Effector memory CD4-positive, alpha-beta T cell (primary cell): ENCODE measurements around the gene RBMS1.

Experiments used
- DNase-seq, 3 donors: peaks; one replicate each; pipeline ENCODE4 v3.0.0-alpha.2; 2020
- H3K27ac ChIP-seq: 2 replicates; pipeline ENCODE4 v1.7.0; 2013; ENCODE audit warnings: mild to moderate bottlenecking, low read length, moderate library complexity; ENCODE audit not compliant: insufficient read depth, poor library complexity, severe bottlenecking
- H3K27me3 ChIP-seq: replicated peaks from 2 replicates; pipeline ENCODE4 v1.7.0; 2013; ENCODE audit warnings: mild to moderate bottlenecking, low read length; ENCODE audit not compliant: insufficient read depth, control insufficient read depth, poor library complexity, severe bottlenecking
- H3K36me3 ChIP-seq: 2 replicates; pipeline ENCODE4 v1.7.0; 2013; ENCODE audit warnings: mild to moderate bottlenecking, low read length, moderate library complexity; ENCODE audit not compliant: control insufficient read depth, insufficient read depth
- H3K4me1 ChIP-seq: 2 replicates; pipeline ENCODE4 v1.7.0; 2013; ENCODE audit warnings: low read length, mild to moderate bottlenecking; ENCODE audit not compliant: control insufficient read depth, insufficient read depth, poor library complexity, severe bottlenecking
- H3K4me3 ChIP-seq: 2 replicates; pipeline ENCODE4 v1.7.0; 2013; ENCODE audit warnings: low read length, low read depth, mild to moderate bottlenecking; ENCODE audit not compliant: insufficient read depth, poor library complexity, severe bottlenecking
- H3K9me3 ChIP-seq: 2 replicates; pipeline ENCODE4 v1.7.0; 2013; ENCODE audit warnings: mild to moderate bottlenecking, low read length, moderate library complexity; ENCODE audit not compliant: control insufficient read depth

Gene RBMS1

DNA sequence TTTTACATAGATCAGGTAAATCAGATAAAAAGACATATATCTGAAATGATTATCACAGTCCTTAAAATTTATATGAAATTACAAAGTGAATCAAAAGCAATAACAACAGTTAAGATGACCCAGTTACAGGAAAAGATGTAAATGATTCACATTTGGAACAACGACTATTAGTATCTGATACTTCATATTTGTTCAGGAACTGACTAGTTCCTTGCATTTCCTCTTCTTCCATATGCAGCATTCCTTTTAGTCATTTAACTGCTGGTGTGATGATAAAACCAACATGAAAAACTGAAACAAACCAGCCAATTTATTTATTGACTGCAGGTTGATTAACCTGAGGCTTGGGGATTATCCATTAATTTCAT, 75.2 kb downstream of the RBMS1 start:
- no peaks in the 10 kb centered on the region for H3K27me3 ChIP-seq
- peaks cover 8% of the 10 kb centered on the region for H3K4me1 ChIP-seq
- no peaks in the 10 kb centered on the region for H3K9me3 ChIP-seq
- no peak for DNase-seq
- H3K36me3 ChIP-seq: no peaks in the 10 kb centered on the region
- H3K27ac ChIP-seq: no peak overlapping the region
- no peak overlapping the region for H3K4me3 ChIP-seq

DNA sequence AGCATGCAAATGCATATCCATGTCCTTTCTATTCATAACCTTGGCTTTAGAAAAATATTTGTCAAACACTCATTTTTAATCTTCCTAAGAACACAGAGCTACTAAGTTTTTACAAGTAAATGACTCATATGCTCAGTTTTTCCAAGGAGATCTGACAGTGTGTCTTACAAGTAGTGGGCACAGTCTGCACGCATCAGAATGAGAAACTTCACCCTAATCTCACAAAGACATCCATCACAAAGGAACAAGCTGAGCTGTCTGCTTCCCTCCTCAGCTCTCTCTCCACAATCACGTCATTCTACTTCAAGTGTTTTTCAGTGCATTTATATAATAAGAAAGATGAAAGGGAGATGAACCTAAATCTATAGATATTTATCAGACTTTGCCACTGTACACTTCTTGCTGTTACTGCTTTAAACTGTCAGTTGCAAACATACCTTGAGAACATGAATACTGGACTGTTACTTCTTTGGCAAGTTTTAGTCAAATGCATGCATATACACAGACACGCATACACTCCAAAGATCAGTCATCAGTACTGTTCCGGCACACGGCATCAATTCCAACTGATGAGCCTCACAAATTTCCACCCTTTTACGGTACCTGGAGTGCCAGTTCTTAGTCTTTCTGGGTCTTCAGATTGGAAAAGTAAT, 75.7 kb downstream of the RBMS1 start:
- Histone ChIP-seq H3K36me3 (no peaks in the 10 kb centered on the region), H3K27ac (no peak overlapping the region)

DNA sequence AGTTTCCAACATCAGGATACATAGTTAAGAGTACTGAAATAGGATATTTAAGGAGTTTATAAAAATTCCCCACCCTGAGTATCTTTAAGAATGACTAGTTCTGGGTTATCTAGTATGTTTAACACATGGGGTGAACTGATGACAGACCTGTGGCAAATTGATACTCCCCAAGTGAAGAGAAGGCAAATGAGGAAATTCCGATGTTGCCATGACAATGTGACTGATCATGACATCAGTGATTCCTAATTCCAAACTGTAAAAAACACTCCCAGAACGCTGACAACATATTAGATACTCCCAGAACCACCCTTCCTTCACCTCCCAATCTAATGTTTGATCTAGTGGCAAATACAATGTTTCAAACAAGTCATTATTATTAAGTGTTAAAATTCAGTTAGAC, 77.6 kb downstream of the RBMS1 start:
- DNase-seq: no peak
- Histone ChIP-seq H3K27me3 (no peaks in the 10 kb centered on the region), H3K4me3 (no peak overlapping the region), H3K27ac (no peak overlapping the region), H3K9me3 (no peaks in the 10 kb centered on the region), H3K36me3 (no peaks in the 10 kb centered on the region), H3K4me1 (peaks cover 25% of the 10 kb centered on the region)

More for the DNA sequence above, 75.7 kb downstream of the RBMS1 start:
- Histone ChIP-seq H3K27me3 (no peaks in the 10 kb centered on the region), H3K4me3 (no peak overlapping the region), H3K9me3 (no peaks in the 10 kb centered on the region), H3K4me1 (peaks cover 8% of the 10 kb centered on the region)
- DNase-seq: no peak

DNA sequence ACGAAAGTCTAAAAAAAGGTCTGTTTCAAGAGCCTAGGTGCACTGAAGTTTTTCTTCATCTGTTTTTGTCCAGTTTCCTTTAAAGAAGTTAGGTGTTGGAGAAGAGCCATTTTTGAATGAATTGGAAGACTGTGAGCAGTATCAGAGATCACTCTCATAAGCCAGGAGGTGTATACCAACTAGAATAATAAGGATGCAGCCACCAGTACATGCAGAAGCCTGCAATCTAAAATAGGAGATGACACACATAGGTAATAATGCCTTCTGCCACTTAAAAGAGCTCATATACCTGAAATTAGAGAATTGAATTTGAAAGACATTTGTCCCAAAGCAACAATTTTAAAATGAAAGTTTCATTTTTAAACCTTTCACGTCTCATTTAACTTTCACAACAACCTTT, 81.7 kb downstream of the RBMS1 start:
- Histone ChIP-seq H3K27ac (peak overlapping the region; percentile 50), H3K4me1 (peaks cover 30% of the 10 kb centered on the region), H3K4me3 (peak overlapping the region; percentile 33)

DNA sequence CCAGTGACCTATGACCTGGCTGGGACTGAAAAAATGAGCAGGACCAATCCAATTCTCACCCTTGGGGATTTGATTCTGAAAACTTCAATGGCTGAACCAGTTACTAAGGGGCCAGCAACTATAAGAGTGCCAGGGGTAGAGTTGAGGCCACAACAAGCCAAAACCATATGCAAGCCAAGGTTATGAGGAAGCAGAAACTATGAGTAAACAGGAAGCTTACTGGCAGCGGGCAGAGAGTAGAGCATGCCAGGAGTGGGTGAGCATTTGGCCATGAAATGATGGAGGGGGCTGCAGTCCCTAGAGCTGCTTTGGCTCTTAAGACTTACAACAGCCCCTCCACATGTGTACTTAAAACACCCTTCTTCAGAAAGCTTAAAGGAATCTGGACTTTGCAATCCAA, 82.4 kb downstream of the RBMS1 start:
- DNase-seq: peak in 1 of 3 donors; percentile 9
- H3K4me3 ChIP-seq: peak overlapping the region; percentile 33
- H3K4me1 ChIP-seq: peaks cover 34% of the 10 kb centered on the region
- no peaks in the 10 kb centered on the region for H3K27me3 ChIP-seq
- H3K27ac ChIP-seq: peak overlapping the region; percentile 50
- H3K9me3 ChIP-seq: no peaks in the 10 kb centered on the region
- no peaks in the 10 kb centered on the region for H3K36me3 ChIP-seq

More for the DNA sequence above, 81.7 kb downstream of the RBMS1 start:
- Histone ChIP-seq H3K36me3 (no peaks in the 10 kb centered on the region), H3K27me3 (no peaks in the 10 kb centered on the region), H3K9me3 (no peaks in the 10 kb centered on the region)
- no peak for DNase-seq

DNA sequence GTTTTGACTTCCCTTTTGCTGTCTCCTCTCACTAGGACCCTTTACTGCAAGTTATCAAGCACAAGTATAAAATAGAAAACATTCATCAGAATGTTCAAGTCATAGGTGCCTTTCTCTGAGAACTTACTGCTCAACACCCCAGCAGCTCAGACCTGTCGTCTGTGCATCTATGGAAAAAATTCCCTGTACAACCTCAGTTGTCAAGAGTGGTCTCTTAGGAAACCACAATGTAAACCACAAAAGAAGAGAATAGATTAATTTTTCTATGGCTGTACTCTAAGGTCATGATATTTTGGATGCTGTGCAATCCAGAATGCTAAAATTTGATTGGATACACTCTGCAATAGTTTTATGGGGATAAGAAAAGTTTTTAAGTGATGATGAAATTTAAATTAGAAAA, 84.1 kb downstream of the RBMS1 start:
- H3K27me3 ChIP-seq: no peaks in the 10 kb centered on the region
- H3K4me1 ChIP-seq: peaks cover 45% of the 10 kb centered on the region
- H3K36me3 ChIP-seq: no peaks in the 10 kb centered on the region
- DNase-seq: no peak
- H3K9me3 ChIP-seq: no peaks in the 10 kb centered on the region
- no peak overlapping the region for H3K4me3 ChIP-seq
- H3K27ac ChIP-seq: no peak overlapping the region

DNA sequence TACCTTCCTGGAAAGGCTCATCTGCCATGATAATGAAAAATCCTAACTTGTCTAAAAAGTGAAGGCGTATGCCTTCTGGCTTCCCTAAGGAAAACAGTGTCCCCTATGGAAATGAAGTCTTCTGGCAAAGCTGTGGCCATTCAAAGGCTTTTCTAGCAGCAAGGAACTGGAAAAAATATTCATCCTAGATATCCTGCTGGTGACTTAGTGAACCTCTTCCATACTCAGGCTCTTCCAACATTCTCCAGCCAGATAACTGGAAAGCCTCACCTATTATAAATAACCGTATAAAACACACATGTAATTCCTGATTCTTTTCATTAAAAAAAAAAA, 84.7 kb downstream of the RBMS1 start:
- H3K27ac ChIP-seq: no peak overlapping the region
- H3K9me3 ChIP-seq: no peaks in the 10 kb centered on the region
- no peak for DNase-seq
- H3K4me3 ChIP-seq: no peak overlapping the region
- no peaks in the 10 kb centered on the region for H3K36me3 ChIP-seq
- no peaks in the 10 kb centered on the region for H3K27me3 ChIP-seq
- H3K4me1 ChIP-seq: peaks cover 47% of the 10 kb centered on the region

DNA sequence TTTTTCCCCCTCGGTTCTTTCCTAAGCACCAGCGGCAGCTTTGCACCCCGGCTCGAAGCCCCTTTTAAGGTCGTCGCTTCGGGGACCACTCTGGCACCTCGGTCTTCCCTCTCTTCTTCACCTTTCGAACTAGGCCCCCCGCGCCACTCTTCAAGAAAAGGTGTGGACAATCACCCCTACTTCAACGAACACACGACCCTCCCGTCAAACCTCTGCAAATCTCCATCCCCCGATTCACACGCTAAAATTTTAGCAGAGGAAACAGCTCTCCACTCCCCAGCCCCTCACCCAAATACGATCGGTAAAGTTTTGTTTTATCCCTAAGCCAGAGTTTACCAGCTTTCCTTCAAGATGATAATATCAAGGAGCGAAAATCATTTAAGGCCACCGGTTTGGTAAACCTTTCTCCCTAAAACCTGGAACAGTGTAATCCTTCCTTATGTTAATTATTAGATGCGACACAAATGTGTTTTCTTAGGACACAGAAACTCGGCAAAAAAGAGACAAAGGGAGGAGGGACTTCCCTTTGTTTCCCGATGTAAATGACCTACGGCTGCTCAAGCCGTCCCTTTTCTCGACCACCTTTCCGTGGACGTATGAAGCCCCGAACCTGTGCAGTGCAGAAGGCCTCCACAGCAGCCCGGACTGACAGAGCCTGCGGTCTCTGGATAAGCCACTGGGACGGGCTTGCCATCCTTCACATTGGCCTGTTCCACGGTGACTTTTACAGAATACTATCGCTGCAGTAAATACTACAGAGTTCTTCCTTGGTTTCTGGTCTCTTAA, 85.2 kb downstream of the RBMS1 start:
- H3K27me3 ChIP-seq: no peaks in the 10 kb centered on the region
- H3K4me1 ChIP-seq: peaks cover 48% of the 10 kb centered on the region
- H3K27ac ChIP-seq: peak overlapping the region; percentile 98
- H3K36me3 ChIP-seq: no peaks in the 10 kb centered on the region
- no peak for DNase-seq
- H3K9me3 ChIP-seq: no peaks in the 10 kb centered on the region
- peak overlapping the region; percentile 44 for H3K4me3 ChIP-seq

DNA sequence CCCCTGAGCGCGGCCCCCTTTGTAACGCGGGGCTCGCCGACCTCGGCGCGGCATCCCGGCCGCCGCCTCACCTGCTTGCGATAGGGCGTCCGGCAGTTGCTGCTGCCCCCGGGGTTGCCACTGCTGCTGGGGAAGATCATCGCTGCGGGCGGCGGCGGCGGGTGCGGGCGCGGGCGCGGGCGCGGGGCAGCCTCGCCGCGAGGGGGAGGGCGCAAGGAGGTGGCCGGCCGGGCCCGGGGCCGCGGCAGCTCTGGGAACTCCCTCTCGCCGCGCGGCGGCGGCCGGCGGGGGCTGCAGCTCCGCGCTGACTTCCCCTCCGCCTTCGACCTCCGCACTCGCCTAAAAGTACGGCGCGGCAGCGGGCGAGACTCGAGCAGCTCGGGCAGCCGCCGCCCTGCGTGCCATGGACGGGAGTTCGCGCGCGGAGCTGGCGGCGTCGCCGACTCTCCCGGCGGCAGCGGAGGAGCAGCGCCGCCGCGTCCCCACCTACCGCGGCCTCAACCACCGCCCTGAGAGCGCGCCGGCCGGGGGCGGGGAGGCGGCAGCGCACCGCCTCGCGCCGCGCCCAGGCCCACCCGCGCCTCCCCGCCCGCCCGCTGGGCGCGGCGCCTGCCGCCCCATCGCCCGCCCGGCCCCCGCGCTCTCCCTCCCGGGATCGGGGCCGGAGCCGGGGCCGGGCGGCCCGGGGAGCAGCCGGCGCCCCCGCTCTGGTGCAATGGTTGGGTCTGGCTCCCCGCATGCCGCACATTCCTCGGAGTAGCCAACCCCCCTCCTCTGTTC, 86.0 kb downstream of the RBMS1 start:
- peak overlapping the region; percentile 98 for H3K27ac ChIP-seq
- H3K4me3 ChIP-seq: peak overlapping the region; percentile 67
- peaks cover 45% of the 10 kb centered on the region for H3K4me1 ChIP-seq
- H3K36me3 ChIP-seq: no peaks in the 10 kb centered on the region
- peak; percentile 42 to 57 (median 56) for DNase-seq
- no peaks in the 10 kb centered on the region for H3K27me3 ChIP-seq
- H3K9me3 ChIP-seq: no peaks in the 10 kb centered on the region
